GM12872 (cell line): ENCODE measurements around the gene IVL.

ENCODE experiments used
- TF ChIP-seq, protein P1 (sequence below): IDR thresholded peaks from 3 replicates; pipeline ENCODE4 v1.5.1; 2011; ENCODE audit warnings: low read depth, mild to moderate bottlenecking, low read length, moderate library complexity; ENCODE audit not compliant: insufficient read depth

Gene IVL

DNA sequence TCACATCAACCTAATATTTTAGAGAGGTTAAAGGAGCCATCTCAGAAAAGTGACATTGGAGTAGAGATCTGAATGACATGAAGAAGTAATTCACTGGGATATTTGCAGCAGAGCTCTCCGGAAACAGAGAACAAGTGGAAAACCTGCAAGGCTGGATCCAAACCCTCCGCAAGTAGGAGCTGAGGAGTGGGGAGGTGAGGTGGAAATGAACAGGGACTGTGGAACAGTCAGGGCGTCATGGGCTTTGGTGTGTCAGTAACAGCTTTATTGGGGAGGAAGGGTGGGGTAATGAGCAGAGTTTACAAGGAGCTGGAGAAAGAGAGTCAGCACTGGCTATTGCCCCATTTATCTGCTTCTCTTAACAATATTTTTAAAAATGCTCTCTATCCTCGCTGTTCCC lies 9.3 kb upstream of the IVL start:
- TF ChIP-seq, protein P1, sequence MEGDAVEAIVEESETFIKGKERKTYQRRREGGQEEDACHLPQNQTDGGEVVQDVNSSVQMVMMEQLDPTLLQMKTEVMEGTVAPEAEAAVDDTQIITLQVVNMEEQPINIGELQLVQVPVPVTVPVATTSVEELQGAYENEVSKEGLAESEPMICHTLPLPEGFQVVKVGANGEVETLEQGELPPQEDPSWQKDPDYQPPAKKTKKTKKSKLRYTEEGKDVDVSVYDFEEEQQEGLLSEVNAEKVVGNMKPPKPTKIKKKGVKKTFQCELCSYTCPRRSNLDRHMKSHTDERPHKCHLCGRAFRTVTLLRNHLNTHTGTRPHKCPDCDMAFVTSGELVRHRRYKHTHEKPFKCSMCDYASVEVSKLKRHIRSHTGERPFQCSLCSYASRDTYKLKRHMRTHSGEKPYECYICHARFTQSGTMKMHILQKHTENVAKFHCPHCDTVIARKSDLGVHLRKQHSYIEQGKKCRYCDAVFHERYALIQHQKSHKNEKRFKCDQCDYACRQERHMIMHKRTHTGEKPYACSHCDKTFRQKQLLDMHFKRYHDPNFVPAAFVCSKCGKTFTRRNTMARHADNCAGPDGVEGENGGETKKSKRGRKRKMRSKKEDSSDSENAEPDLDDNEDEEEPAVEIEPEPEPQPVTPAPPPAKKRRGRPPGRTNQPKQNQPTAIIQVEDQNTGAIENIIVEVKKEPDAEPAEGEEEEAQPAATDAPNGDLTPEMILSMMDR, result no peak

DNA sequence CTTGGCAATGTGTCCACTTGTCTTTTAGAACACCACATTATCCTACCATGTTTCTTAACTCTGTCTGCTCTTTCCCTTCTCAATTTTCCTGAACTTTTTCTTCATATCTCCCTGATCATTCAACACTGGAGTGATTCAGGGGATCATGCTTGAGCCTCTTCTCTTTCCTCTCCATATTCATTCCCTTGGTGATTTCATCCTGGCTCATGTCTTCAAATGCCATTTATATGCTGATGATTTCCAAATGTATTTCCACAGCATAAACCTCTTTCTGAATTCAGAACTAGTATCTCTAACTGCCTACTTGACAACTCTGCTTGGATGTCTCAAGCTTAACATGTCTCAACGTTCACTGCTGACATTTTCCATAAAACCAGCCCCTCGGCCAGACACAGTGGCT lies 8.5 kb upstream of the IVL start:
- TF ChIP-seq, protein P1, result no peak

DNA sequence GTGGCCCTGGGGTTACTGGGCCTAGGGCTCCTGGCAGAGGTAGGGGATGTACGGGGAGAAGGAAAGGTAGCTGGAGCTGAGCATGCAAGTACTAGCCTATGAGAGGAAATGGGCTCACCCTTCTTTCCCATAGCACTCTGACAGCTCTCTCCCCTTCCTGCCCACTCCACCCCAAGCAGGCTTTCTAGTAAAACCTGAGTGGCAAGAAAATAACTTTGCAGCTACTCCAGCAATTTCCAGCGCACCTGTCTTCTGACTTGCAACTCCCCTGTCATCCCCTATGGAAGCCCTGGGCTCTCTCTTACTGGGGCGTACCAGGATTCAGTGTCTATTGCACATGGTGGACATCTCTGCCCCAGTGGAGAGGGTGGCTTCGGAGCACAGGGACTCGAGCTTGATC lies 6.7 kb upstream of the IVL start:
- TF ChIP-seq, protein P1, result no peak

DNA sequence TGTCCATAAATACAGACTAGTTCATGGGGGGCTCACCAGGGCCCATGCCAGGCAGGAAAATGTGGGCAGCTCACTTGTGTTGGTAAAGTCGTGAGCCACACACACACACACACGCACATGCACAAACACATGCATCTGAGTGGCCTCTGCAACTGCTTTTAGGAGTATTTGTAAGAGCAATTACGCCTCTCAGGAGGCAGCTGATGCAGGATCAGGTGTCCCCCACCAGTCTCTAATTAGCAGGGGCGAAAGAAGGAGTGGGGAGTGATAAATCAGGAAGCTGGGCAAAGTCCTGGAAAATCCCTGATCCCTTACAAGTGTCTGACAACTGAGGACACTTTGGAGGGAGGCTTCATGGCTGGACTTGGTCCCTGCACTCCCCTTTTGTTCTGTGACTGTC lies 5.7 kb upstream of the IVL start:
- TF ChIP-seq, protein P1, result no peak

DNA sequence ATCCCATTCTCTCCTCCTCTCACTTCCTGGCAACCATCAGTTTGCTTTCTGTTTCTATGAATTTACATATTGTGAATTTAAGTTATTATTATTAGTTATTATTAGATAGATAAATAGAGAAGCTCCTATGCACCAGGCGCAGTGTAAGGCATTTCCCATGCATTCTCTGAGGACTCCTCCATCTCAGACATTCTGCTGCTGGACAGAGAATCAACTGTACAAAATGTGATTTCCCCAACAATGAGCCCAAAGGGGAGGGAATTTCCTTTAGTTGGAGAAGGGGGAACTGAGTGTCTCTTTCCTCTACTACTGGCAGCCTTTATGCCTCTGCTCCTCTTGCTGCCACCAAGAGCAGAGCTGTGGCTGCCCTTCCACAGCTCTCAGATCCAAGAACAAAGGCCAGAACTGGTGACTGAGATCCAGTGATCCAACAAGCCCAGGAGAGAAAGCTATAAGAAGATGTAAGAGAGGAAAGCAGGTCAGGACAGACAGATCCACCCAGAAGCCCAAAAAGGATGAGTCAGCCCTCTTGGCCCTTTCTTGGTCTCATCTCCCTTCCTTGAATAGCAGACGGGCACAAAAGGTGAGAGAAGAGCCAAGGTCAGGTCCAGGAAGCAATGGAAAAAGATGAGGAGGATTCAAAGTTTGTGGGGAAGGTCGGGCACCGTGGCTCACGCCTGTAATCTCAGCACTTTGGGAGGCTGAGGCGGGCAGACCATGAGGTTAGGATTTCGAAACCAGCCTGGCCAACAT lies 3.5 kb upstream of the IVL start:
- TF ChIP-seq, protein P1, result no peak

DNA sequence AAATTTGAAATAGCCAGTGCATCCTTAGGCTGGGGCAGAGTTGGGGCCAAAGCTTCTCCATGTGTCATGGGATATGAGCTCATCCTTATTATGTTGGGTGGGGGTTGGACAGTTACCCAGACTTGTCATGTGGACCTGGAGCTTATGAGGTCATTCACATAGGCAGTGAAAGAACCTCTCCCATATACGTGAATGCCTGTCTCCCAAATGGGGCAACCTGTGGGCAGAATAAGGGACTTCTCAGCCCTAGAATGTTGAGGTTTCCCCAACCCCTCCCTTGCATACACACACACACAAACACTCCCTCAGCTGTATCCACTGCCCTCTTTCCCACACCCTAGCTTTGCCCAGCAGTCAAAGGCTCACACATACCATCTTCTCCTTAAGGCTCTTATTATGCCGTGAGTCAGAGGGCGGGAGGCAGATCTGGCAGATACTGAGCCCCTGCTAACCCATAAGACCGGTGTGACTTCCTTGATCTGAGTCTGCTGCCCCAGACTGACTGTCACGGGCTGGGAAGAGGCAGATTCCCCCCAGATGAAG lies 2.3 kb upstream of the IVL start:
- TF ChIP-seq, protein P1, result no peak

DNA sequence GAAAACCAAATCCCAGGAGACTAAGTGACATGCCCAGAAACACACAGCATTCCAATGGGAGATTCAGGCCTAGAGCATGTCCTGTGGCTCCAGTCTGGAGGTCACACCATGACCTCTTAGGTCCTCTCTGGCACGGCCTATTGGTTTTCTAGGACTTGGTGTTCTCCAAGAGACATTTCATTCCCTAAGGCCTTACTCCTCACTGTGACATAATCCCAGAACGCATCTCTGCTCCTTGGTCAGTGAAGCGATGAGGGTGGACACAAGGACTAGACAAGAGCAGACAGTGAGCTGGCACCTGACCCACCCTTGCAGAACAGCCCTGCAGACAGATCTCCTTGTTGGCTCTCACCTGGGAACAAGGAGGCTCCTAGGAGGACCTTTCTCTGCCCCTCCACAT lies 860 bp downstream of the IVL start:
- TF ChIP-seq, protein P1, result no peak

DNA sequence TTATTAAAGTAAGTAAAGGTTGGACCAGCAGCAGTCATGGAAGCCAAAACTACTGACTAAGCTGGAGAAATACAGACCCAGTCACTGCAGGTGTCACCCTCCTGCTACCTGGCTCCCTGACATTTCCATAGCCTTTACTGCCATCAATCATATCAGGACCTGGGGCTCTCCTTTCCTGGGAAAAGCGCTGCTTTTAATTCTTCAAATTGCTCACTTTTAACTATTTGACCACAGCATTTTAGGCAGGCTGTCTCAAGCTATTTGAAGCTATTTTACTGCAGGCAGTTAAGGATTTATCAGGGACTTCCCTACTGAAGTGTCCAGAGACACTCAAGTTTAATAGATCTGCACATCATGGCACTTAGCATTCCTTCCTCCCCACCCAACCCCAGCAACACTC lies 4.1 kb downstream of the IVL start:
- TF ChIP-seq, protein P1, result no peak
